Measurements from ENCODE around the gene NDRG2.

DNA sequence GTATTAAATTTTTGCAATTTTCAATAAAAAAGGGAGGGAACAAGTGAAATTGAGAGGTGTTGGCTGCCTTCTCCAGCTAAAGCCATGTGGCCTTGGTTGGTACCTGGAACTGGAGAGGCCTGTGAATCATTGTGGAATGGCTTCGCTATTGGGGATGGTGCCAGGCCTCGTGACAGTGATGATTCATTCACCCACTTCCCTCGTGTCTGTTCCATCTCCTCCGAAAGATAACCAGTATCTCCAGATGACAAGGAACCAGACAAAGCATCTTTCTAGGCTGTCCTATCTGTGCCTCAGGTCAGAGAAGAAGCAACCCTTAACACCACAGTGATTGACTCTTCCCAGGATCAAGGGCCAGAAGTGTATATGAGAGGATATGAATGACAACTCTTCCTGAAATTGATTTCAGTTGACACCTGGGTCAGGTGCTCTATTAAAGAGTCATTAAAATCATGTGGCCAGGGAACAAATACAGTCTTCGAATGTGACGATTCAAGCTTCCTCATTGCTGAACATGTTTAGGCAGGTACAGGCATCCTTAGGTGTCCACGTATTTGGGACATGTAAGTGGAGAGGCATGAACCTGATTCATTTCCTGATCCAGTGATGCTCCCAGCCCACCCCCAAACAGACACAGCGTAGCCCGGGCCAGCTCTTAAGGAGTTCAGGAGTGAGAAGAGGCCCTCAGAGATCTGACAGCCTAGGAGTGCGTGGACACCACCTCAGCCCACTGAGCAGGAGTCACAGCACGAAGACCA is 17.0 kb upstream of the NDRG2 start, which contains the start of gene RNASE7:
- no peak for TF ChIP-seq CTCF (IDR thresholded peaks at IDR 0.05)
- no peak for TF ChIP-seq POLR2AphosphoS5 (IDR thresholded peaks at IDR 0.05)
